Mucosa of gallbladder (tissue), 1 donor: ENCODE measurements around the gene CALR3. TPM values are rescaled to one million over a fixed set of nuclear protein-coding genes. Genes with fewer than 3 reads are reported as not detected.
"Not testable (repeated sequence)": the region's sequence is repeated elsewhere in the genome, so short reads cannot be mapped to it uniquely, and the experiment has no call there.

Source experiments
- DNase-seq: peaks from one replicate; pipeline ENCODE4 v3.0.0-alpha.2; 2020; ENCODE audit warnings: low spot score
- total RNA-seq: library from RNA; stranded (reverse); gene quantifications from one replicate; pipeline ENCODE4 v1.2.1, GENCODE V29; 2021
- donor health status: DM: no; HTN: no; CAD: no.

CALR3 gene
- total RNA-seq: not detected

GRCh38 chr19:16495982-16496612 is at the start of gene CALR3, which contains the start of gene C19orf44:
Gene CALR3 (minus strand): TSS chr19:16496167. CDS start chr19:16496129, 38 bp downstream.
Gene C19orf44 (plus strand): TSS chr19:16496394. CDS start chr19:16500793, 4,399 bp downstream.
- DNase-seq: peak; percentile 99

- no peak for DNase-seq
Measured at GRCh38 chr19:16544473-16545231, 48.7 kb upstream of the CALR3 start.

GRCh38 chr19:16543734-16544133 is 47.8 kb upstream of the CALR3 start:
- not testable (repeated sequence) for DNase-seq

- DNase-seq: no peak
Measured at GRCh38 chr19:16542910-16543472, 47.0 kb upstream of the CALR3 start.

GRCh38 chr19:16542045-16542909 is 46.3 kb upstream of the CALR3 start, which contains the start of gene CHERP:
Gene CHERP (minus strand): TSS chr19:16542437. CDS start chr19:16542378, 59 bp downstream.
- peak; percentile 95 for DNase-seq

GRCh38 chr19:16541526-16542044 is 45.6 kb upstream of the CALR3 start:
- DNase-seq: no peak

- no peak for DNase-seq
Measured at GRCh38 chr19:16540948-16541347, 45.0 kb upstream of the CALR3 start.

- no peak for DNase-seq
Measured at GRCh38 chr19:16537111-16537510, 41.1 kb upstream of the CALR3 start.

- no peak for DNase-seq
Measured at GRCh38 chr19:16536130-16536529, 40.2 kb upstream of the CALR3 start.

GRCh38 chr19:16535381-16535780 is 39.4 kb upstream of the CALR3 start:
- no peak for DNase-seq

GRCh38 chr19:16532440-16533234 is 36.7 kb upstream of the CALR3 start:
- DNase-seq: no peak

- DNase-seq: no peak
Measured at GRCh38 chr19:16531380-16531669, 35.4 kb upstream of the CALR3 start.

- no peak for DNase-seq
Measured at GRCh38 chr19:16530540-16531379, 34.8 kb upstream of the CALR3 start.

- DNase-seq: no peak
Measured at GRCh38 chr19:16529466-16530144, 33.6 kb upstream of the CALR3 start.

- DNase-seq: no peak
Measured at GRCh38 chr19:16527971-16528521, 32.1 kb upstream of the CALR3 start.

GRCh38 chr19:16527334-16527935 is 31.5 kb upstream of the CALR3 start:
- no peak for DNase-seq

- DNase-seq: no peak
Measured at GRCh38 chr19:16525751-16526481, 29.9 kb upstream of the CALR3 start.
